GM18511 (cell line): ENCODE measurements around the gene SIN3A.
"Not testable (repeated sequence)": the region's sequence is repeated elsewhere in the genome, so short reads cannot be mapped to it uniquely, and the experiment has no call there.

Experiments
- ATAC-seq: cut with Tn5 transposase; IDR thresholded peaks from one replicate; pipeline ENCODE4 v1.9.1; 2021; ENCODE audit warnings: mild to moderate bottlenecking, moderate library complexity; ENCODE audit not compliant: unreplicated experiment

The SIN3A gene

DNA sequence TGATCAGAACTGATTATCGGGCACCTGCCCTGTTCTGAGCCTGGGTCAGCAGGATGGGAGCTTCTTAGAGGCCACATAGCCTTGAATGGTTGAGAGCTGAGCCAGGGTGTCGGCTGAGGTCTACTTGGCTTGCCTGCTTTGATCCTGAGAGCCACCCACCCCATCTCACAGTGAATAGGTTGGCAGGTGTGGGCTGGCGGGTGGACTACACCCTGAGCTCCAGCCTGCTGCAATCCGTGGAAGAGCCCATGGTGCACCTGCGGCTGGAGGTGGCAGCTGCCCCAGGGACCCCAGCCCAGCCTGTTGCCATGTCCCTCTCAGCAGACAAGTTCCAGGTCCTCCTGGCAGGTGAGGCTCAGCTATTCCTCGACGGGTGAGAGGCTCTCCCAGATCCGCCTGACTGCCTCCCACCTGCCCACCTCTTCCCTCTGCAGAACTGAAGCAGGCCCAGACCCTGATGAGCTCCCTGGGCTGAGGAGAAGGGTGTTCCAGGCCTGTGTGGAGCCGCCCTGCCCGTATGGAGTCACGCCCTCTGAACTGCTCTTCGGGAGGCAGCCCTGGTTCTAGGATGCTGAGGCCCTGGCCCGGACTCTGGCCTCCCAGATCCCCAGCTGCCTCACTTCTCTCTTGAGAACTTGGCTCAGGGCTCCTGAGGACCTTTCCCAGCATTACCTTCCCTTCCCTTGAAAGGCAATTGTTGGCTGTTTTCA is 111.8 kb downstream of the SIN3A start:
- ATAC-seq: no peak

DNA sequence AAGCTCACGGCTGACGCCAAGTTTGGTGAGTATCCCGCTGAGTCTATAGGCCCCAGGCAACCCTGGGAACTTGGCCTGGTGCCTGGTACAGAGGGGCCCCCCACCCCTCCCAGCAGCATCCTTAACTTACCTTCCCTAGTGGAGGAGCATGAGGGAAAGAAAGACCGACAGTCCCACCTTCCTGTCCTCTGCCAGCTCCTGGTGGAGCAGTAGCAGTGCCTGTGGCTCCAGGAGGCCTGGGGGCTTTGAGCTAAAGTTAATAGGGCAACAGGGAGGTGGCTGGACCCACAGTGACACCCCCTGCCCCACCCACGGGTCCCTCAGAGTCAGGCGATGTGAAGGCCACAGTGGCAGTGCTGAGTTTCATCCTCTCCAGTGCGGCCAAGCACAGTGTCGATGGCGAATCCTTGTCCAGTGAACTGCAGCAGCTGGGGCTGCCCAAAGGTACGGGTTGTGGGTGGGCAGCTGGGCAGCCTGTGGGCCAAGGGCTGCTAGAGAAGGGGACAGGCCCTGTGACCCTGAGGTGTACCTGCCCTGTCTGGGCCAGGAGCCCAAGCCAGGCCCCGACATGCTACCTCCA is 112.7 kb downstream of the SIN3A start:
- no peak for ATAC-seq

DNA sequence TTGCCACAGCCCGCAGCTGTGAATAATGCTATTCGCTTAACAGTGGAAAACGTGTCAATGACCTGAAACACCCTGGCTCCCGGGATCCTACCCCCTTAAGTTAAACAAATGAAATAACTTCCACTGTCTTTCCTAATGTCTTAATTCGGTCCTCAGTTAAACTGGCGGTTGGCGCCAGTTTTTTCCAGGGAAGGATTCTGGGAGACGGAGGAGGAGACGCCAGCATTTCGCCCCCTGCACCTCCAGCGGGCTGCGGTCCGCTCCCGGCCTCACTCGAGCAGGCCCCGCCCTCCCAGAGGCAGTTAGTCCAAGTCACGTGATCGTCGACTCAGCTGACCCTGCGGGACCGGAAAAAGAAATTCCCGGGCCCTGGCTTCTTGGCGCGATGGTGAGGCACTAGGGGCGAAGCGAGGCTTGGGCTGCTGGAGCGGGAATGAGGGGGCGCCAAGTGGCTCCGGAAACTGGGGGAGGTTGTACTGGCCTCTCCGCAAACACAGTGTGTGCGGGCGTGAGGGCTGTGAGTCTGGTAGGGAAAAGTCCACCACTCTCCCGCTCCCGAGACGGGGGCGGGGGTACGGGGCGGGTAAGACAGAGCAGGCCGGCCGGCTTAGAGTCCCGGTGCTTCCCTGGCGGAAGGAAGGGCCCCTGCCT is 115.7 kb downstream of the SIN3A start, which contains the start of gene COMMD4:
Gene COMMD4, plus strand, starts transcription at position 359 of the 651 bp plus-strand sequence. Its CDS starts 27 bp downstream, at position 386.
- no peak for ATAC-seq

DNA sequence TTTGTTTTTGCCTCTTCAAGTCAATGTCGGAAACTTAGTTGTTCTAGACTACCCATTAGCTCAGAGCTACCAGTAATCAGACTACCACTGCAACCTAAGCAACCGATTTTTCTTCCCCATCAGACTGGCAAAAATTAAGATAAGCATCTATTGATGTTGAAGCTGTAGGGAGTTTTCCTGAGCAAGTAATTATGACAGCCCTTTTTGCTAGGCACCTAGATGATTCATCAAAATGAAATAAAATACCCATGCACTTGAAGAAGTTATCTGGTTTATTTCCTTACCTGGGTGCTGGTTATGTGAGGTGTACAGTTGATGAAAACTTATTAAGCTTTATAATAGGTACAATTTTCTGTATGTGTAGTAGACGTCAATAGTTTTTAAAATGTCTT is 116.2 kb downstream of the SIN3A start:
- no peak for ATAC-seq

DNA sequence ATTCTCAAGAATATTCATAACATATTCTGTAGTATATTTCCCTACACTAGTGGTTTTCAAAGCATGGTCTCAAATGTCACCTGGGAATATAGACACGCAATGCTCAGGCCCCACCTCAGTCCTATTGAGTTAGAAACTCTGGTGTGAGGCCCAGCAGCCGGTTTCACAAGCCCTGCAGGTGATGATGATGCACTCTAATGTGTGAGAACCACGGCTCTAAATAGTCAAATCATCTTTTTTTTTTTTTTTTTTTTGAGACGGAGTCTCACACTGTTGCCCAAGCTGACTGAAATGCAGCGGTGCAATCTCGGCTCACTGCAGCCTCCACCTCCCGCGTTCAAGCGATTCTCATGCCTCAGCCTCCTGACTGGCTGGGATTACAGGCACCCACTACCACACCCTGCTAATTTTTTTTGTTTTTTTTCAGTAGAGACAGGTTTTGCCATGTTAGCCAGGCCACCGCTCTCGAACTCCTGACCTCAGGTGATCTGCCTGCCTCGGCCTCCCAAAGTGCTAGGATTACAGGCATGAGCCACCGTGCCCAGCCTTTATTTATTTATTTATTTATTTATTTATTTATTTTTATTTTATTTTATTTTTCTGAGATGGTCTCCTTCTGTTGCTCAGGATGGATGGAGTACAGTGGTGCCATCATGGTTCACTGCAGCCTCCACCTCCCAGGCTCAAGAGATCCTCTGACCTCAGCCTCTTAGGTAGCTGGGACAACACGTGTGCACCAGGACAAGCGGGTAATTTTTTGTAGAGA is 117.7 kb downstream of the SIN3A start:
- ATAC-seq: not testable (repeated sequence)

DNA sequence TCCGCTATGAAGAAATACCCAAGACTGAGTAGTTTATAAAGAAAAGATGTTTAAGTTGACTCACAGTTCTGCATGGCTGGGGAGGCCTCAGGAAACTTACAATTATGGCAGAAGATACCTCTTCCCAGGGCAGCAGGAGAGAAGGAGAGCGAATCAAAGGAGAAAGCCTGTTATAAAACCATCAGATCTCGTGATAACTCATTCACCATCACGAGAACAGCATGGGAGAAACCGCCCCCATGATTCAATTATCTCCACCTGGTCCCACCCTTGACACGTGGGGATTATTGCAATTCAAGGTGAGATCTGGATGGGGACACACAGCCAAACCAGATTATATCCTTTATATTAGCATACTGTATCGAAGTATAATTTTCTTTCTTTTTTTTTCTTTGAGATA is 119.4 kb downstream of the SIN3A start:
- ATAC-seq: not testable (repeated sequence)

DNA sequence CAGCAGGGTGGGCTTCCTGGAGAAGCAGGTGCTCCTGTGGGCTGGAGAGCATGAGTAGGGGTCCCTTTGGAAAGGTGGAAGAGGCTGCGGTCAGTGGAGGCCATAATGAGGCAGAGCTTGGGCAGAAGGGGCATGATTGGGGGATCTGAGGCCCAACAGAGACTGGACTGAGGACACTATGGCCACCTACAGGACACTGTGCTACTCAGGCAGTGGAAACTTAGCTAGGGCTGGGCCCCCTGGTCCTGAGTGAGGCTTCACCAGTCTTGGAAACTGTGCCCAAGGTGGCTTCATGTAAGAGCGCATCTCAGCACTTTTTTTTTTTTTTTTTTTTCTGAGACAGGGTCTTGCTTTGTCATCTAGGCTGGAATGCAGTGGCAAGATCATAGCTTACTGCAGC is 121.9 kb downstream of the SIN3A start:
- no peak for ATAC-seq

DNA sequence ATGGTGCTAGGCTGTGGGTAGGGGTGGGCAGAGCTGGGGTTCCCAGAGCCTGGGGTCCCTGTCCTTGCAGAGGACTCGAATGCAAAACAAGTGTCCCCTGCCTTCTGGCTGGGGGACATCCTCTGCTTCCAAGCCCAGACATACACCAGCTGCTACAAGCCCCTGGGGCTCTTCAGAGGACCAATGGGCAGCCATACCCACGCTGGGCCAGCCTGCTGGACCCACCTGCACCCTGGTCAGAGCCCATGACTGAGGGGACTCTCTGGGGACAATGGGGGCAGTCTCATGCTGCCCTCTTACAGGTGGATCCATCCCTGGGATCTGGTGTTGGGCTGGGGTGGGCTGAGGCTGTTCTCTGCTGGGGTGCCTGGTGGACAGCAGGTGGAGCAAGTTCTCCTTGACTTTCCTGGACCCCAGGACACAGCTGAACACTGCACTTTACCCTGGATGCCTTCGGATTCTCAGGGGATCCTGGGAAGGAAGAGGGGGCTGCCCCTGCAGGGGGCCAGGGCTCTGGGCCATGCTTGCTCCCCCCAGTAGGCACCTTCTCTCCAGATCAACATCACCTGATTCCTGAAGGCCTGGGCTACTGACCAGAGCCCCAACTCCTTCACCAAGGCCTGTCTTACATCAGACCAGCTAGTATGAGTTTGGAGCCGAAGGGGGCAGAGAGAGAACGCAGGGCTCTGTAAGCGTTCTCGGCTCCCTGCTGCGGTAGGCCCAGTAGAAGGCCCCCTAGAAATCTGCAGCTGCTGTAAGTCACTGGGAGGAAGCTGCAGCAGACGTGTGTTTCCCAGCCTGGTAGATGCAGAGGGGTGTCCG is 122.8 kb downstream of the SIN3A start:
- ATAC-seq: no peak

DNA sequence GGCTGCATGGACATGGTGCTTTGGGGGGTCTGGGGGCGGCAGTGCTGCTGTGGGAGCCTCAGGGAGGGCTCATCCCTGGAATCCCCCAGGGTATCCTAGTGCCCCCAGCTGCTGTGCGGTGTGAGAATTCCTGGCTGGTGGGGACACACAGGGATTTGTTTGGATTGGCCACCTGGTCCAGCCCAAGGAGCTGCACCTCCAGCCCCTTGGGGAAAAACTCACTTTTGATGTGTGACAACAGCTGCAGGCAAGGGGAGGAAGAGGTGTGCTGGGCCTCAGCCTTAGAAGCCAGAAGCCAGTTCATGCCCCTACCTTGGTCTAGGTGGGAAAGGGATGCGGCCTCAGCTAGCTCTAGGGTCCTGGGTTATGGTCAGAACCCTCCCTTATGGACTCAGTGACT is 124.0 kb downstream of the SIN3A start:
- no peak for ATAC-seq

DNA sequence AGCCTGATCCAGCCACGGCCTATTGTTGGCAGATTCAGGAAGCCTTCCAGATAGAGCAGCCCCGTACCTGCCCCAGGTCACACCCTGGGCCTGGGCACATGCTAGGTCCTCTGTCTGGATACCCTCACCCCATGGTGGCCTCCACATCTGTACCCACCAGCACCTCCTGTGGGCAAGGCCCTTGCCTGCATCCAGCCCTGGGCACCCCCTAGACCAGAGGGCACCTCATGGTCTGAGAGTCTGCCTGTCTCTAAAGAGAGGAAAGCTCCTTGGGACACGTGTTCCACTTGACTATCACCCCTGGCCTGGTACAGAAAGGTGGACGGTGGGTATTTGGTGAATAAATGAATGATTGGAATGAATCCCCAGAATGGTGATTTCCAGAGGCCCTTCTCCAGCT is 124.5 kb downstream of the SIN3A start:
- ATAC-seq: no peak

DNA sequence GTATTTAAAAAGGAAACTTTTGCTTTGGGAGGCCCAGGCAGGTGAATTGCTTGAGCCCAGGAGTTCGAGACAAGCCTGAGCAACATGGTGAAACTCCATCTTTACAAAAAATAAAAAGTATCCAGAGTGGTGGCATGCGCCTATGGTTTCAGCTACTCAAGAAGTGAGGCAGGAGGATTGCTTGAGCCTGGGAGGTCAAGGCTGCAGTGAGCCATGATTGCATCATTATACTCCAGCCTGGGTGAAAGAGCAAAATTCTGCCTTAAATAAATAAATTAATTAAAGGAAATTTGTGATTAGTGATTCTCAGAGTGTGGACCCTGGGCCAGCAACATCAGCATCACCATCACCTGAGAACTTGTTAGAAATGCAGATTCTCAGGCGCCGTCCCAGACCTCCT is 125.6 kb downstream of the SIN3A start:
- ATAC-seq: no peak

DNA sequence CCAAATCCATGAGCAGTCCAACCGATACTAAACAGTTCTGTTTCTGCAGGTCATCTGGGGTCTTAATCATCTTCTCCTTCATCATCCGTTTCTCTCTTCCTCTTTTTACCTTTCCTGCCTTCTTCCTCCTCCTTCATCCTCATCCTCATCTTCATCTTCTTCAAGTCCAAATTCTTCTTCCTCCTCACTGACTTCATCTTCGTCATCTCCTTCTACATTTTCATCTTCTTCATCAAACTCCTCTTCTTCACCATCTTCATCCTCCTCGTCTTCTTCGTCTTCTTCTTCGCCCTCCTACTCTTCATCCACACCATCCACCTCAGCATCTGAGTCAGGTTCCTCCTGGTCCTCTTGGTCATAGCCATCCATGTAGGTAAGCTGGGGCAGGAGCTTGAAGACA is 129.8 kb downstream of the SIN3A start:
- no peak for ATAC-seq
